ENCODE results near the gene EPS8.

Gene EPS8

GRCh38 chr12:15800278-15800677 is 11.1 kb upstream of the EPS8 start:
- in situ Hi-C loops (cut with MboI; ENCODE audit: low sequenced_read_pairs) = no loop called here

GRCh38 chr12:15797818-15798217 is 8.6 kb upstream of the EPS8 start:
- in situ Hi-C loops (cut with MboI; ENCODE audit: low sequenced_read_pairs) = no loop called here

- in situ Hi-C loops (cut with MboI; ENCODE audit: low sequenced_read_pairs) = no loop called here
These were observed 7.4 kb upstream of the EPS8 start for GRCh38 chr12:15796493-15797141.

- in situ Hi-C loops (cut with MboI; ENCODE audit: low sequenced_read_pairs) = no loop called here
These were observed 5.6 kb upstream of the EPS8 start for GRCh38 chr12:15794836-15795235.

GRCh38 chr12:15794196-15794595 is 5.0 kb upstream of the EPS8 start:
- in situ Hi-C loops (cut with MboI; ENCODE audit: low sequenced_read_pairs) = no loop called here

GRCh38 chr12:15788233-15789219 is 662 bp downstream of the EPS8 start:
- in situ Hi-C loops (cut with MboI; ENCODE audit: low sequenced_read_pairs) = no loop called here

- in situ Hi-C loops (cut with MboI; ENCODE audit: low sequenced_read_pairs) = no loop called here
These were observed 1.4 kb downstream of the EPS8 start for GRCh38 chr12:15787778-15788177.

GRCh38 chr12:15786772-15787171 is 2.4 kb downstream of the EPS8 start:
- in situ Hi-C loops (cut with MboI; ENCODE audit: low sequenced_read_pairs) = no loop called here

GRCh38 chr12:15783288-15783687 is 5.9 kb downstream of the EPS8 start:
- in situ Hi-C loops (cut with MboI; ENCODE audit: low sequenced_read_pairs) = no loop called here

GRCh38 chr12:15782667-15783066 is 6.5 kb downstream of the EPS8 start:
- in situ Hi-C loops (cut with MboI; ENCODE audit: low sequenced_read_pairs) = no loop called here

GRCh38 chr12:15779925-15780324 is 9.3 kb downstream of the EPS8 start:
- in situ Hi-C loops (cut with MboI; ENCODE audit: low sequenced_read_pairs) = no loop called here

- in situ Hi-C loops (cut with MboI; ENCODE audit: low sequenced_read_pairs) = no loop called here
These were observed 11.1 kb downstream of the EPS8 start for GRCh38 chr12:15778126-15778525.

- in situ Hi-C loops (cut with MboI; ENCODE audit: low sequenced_read_pairs) = no loop called here
These were observed 11.7 kb downstream of the EPS8 start for GRCh38 chr12:15777355-15778012.

GRCh38 chr12:15776532-15776931 is 12.7 kb downstream of the EPS8 start:
- in situ Hi-C loops (cut with MboI; ENCODE audit: low sequenced_read_pairs) = no loop called here

- in situ Hi-C loops (cut with MboI; ENCODE audit: low sequenced_read_pairs) = no loop called here
These were observed 14.4 kb downstream of the EPS8 start for GRCh38 chr12:15774819-15775218.

GRCh38 chr12:15772405-15773018 is 16.7 kb downstream of the EPS8 start:
- in situ Hi-C loops (cut with MboI; ENCODE audit: low sequenced_read_pairs) = no loop called here

- in situ Hi-C loops (cut with MboI; ENCODE audit: low sequenced_read_pairs) = no loop called here
These were observed 18.6 kb downstream of the EPS8 start for GRCh38 chr12:15770581-15770980.

GRCh38 chr12:15770021-15770420 is 19.2 kb downstream of the EPS8 start:
- in situ Hi-C loops (cut with MboI; ENCODE audit: low sequenced_read_pairs) = no loop called here

- in situ Hi-C loops (cut with MboI; ENCODE audit: low sequenced_read_pairs) = no loop called here
These were observed 19.6 kb downstream of the EPS8 start for GRCh38 chr12:15769586-15769985.

GRCh38 chr12:15767301-15767700 is 21.9 kb downstream of the EPS8 start:
- in situ Hi-C loops (cut with MboI; ENCODE audit: low sequenced_read_pairs) = no loop called here

- in situ Hi-C loops (cut with MboI; ENCODE audit: low sequenced_read_pairs) = no loop called here
These were observed 25.9 kb downstream of the EPS8 start for GRCh38 chr12:15763328-15763727.

Data from HL-60/S4 (cell line).